Suprapubic skin (tissue), 4 donors: Measurements from ENCODE around the gene PMAIP1.

ENCODE experiments used
- POLR2A ChIP-seq, 2 donors: fragments of 450-650 bp; IDR thresholded peaks; one replicate each; pipeline ENCODE4 v1.6.1; 2017; ENCODE audit warnings: antibody characterized with exemption in 2 of 2, mild to moderate bottlenecking in 2 of 2, moderate library complexity in 2 of 2
- POLR2AphosphoS5 ChIP-seq, 3 donors: sonication (generic); formaldehyde crosslinking; IDR thresholded peaks; one replicate each; pipeline ENCODE4 v1.6.1; 2017; ENCODE audit warnings: antibody characterized with exemption in 3 of 3
- TF ChIP-seq, protein P1 (sequence below), 2 donors: fragments of 200-600 bp in 1 of 2; fragments of 450-650 bp in 1 of 2; sonication (generic) in 1 of 2; IDR thresholded peaks; one replicate each; pipeline ENCODE4 v1.5.1; 2016 to 2019; ENCODE audit warnings: antibody characterized with exemption in 2 of 2, mild to moderate bottlenecking in 1 of 2, moderate library complexity in 1 of 2

GRCh38 chr18:59911600-59911999, 11.8 kb downstream of the PMAIP1 start:
- TF ChIP-seq POLR2A (IDR thresholded peaks at IDR 0.05) (no peak), POLR2AphosphoS5 (IDR thresholded peaks at IDR 0.05) (no peak)
- TF ChIP-seq, protein P1, sequence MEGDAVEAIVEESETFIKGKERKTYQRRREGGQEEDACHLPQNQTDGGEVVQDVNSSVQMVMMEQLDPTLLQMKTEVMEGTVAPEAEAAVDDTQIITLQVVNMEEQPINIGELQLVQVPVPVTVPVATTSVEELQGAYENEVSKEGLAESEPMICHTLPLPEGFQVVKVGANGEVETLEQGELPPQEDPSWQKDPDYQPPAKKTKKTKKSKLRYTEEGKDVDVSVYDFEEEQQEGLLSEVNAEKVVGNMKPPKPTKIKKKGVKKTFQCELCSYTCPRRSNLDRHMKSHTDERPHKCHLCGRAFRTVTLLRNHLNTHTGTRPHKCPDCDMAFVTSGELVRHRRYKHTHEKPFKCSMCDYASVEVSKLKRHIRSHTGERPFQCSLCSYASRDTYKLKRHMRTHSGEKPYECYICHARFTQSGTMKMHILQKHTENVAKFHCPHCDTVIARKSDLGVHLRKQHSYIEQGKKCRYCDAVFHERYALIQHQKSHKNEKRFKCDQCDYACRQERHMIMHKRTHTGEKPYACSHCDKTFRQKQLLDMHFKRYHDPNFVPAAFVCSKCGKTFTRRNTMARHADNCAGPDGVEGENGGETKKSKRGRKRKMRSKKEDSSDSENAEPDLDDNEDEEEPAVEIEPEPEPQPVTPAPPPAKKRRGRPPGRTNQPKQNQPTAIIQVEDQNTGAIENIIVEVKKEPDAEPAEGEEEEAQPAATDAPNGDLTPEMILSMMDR (IDR thresholded peaks at IDR 0.05): no peak
